RWPE2 (cell line): ENCODE measurements around the gene CCDC149.

Experiments used
- ATAC-seq: fragments of 200-7000 bp; cut with Tn5 transposase; 3 replicates; pipeline ENCODE4 v1.9.1; 2021; ENCODE audit warnings: low read depth
- DNase-seq: peaks from one replicate; pipeline ENCODE4 v3.0.0-alpha.2; 2020; ENCODE audit warnings: low spot score
- H3K27ac ChIP-seq: fragments of 450-650 bp; 2 replicates; pipeline ENCODE4 v1.5.1; 2017; ENCODE audit warnings: mild to moderate bottlenecking; ENCODE audit not compliant: poor library complexity, severe bottlenecking
- H3K27me3 ChIP-seq: fragments of 250-450 bp; sonication (Bioruptor Pico); 2 replicates; pipeline ENCODE4 v1.5.1; 2021; ENCODE audit warnings: mild to moderate bottlenecking, moderate library complexity; ENCODE audit not compliant: insufficient read depth, poor library complexity, severe bottlenecking
- H3K36me3 ChIP-seq: fragments of 250-450 bp; sonication (Bioruptor Pico); 2 replicates; pipeline ENCODE4 v1.5.1; 2020; ENCODE audit warnings: low read depth, mild to moderate bottlenecking, moderate library complexity
- H3K4me1 ChIP-seq: fragments of 250-450 bp; sonication (Bioruptor Pico); 2 replicates; pipeline ENCODE4 v1.5.1; 2021; ENCODE audit warnings: mild to moderate bottlenecking, moderate library complexity; ENCODE audit not compliant: insufficient read depth, poor library complexity, severe bottlenecking
- H3K4me3 ChIP-seq: fragments of 250-450 bp; sonication (Bioruptor Pico); 2 replicates; pipeline ENCODE4 v1.5.1; 2021; ENCODE audit warnings: mild to moderate bottlenecking, moderate library complexity; ENCODE audit not compliant: severe bottlenecking
- H3K9me3 ChIP-seq: fragments of 250-450 bp; sonication (Bioruptor Pico); 2 replicates; pipeline ENCODE4 v1.5.1; 2021; ENCODE audit warnings: mild to moderate bottlenecking, moderate library complexity; ENCODE audit not compliant: severe bottlenecking
- TF ChIP-seq, protein P1 (sequence below): fragments of 450-650 bp; IDR thresholded peaks from one replicate; pipeline ENCODE4 v1.5.1; 2017; ENCODE audit warnings: mild to moderate bottlenecking, moderate library complexity; ENCODE audit not compliant: poor library complexity, severe bottlenecking

CCDC149 gene

DNA sequence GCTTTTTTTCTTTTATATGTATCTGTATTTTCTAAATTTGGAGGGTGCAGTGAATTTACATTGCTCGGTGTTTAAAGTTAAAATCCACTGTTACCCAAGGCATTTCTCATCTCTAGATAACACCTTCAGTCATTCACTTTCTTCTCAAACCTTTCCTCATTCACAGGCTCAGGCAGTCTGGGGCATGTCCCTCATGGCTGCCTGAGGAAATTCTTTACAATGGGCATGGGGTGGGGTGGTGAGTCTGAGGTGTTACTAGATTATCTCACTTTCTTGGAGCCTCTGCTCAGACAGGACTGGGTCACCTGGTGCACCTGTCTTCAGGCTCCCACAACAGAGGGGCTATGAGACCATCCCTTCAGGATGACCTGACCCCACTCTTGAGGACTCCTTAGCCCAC, 17.4 kb downstream of the CCDC149 start:
- Histone ChIP-seq H3K9me3 (no peaks in the 10 kb centered on the region), H3K27me3 (no peaks in the 10 kb centered on the region), H3K27ac (no peak overlapping the region), H3K4me3 (no peak overlapping the region), H3K36me3 (no peaks in the 10 kb centered on the region), H3K4me1 (no peaks in the 10 kb centered on the region)
- ATAC-seq (no peak), DNase-seq (no peak)
- TF ChIP-seq, protein P1, sequence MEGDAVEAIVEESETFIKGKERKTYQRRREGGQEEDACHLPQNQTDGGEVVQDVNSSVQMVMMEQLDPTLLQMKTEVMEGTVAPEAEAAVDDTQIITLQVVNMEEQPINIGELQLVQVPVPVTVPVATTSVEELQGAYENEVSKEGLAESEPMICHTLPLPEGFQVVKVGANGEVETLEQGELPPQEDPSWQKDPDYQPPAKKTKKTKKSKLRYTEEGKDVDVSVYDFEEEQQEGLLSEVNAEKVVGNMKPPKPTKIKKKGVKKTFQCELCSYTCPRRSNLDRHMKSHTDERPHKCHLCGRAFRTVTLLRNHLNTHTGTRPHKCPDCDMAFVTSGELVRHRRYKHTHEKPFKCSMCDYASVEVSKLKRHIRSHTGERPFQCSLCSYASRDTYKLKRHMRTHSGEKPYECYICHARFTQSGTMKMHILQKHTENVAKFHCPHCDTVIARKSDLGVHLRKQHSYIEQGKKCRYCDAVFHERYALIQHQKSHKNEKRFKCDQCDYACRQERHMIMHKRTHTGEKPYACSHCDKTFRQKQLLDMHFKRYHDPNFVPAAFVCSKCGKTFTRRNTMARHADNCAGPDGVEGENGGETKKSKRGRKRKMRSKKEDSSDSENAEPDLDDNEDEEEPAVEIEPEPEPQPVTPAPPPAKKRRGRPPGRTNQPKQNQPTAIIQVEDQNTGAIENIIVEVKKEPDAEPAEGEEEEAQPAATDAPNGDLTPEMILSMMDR: no peak

DNA sequence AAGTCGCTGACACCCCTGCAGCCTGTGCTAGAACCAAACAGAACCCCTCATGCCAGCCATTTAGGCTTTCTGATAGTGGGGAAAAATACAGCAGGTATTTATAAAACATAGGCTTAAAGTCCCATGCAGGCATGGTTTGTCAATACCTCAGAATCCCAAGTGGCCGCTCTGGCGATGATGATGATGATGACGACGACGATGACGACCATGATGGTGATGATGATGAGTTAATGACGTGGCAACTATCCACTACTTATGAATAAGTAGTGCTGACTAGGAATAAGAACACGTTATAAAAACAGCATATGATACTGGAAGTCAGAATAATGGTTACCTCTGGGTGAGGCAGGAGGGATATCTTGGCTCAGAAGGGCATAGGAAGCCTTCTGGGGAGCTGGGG, 18.0 kb downstream of the CCDC149 start:
- Histone ChIP-seq H3K36me3 (no peaks in the 10 kb centered on the region), H3K4me3 (no peak overlapping the region), H3K27me3 (no peaks in the 10 kb centered on the region), H3K9me3 (no peaks in the 10 kb centered on the region), H3K4me1 (no peaks in the 10 kb centered on the region), H3K27ac (no peak overlapping the region)
- ATAC-seq (no peak), DNase-seq (no peak)
- TF ChIP-seq, protein P1: no peak

DNA sequence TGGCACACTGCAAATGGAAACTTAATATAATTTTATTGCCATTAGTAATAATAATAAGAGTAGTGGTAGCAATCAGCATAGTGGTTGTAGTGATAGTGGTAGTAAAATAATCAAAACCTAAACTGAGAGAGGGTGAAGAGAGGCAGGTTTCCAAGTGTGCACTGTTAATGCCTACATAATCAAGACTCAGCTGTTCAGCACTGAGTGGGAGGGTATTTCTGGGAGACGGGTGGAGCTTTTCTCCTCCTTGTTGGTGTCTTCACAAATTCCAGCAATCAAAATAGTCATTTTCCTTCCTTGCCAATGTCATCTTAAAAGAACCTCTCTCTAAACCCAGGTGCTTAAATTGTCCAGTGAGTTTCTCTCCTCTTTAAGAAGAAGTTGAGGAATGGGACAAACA, 18.6 kb downstream of the CCDC149 start:
- H3K9me3 ChIP-seq: no peaks in the 10 kb centered on the region
- H3K4me1 ChIP-seq: no peaks in the 10 kb centered on the region
- no peaks in the 10 kb centered on the region for H3K36me3 ChIP-seq
- no peak for ATAC-seq
- H3K4me3 ChIP-seq: no peak overlapping the region
- H3K27ac ChIP-seq: no peak overlapping the region
- H3K27me3 ChIP-seq: no peaks in the 10 kb centered on the region
- TF ChIP-seq, protein P1: no peak
- no peak for DNase-seq

DNA sequence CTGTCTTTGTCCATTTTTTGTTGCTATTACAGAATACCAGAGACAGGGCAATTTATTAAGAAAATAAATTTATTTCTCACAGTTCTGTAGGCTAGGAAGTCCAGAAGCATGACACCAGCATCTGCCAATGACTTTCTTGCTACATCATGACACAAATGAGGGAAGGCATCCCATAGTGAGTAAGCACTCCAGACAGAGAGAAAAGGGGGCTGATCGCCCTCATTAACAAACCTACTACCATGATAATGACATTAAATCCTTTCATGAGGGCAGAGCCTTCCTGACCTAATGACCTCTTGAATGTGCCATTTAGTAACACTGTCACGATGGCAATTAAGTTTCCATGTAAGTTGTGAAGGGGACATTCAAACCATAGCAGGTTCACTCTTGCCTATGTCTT, 20.1 kb downstream of the CCDC149 start:
- ATAC-seq: no peak

DNA sequence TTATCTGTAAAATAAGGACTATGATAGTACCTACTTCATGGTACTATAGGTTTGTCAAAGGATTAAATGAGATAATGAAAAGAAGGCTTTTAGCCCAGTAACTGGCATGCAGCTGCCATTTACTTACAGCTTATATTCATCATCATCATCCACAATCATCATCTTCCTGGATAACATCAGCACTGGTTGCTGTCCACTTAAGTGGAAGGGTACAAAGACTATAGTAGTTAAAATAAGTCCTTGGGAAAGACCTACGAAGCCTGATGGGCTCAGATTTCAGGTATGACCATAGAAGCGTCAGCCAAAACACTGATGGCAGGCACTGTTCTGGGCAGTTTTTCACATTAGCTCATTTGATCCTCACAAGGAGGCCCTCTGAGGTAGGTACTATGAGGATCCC, 20.6 kb downstream of the CCDC149 start:
- H3K27me3 ChIP-seq: no peaks in the 10 kb centered on the region
- H3K36me3 ChIP-seq: no peaks in the 10 kb centered on the region
- no peak overlapping the region for H3K4me3 ChIP-seq
- no peaks in the 10 kb centered on the region for H3K4me1 ChIP-seq
- TF ChIP-seq, protein P1: no peak
- H3K9me3 ChIP-seq: no peaks in the 10 kb centered on the region
- DNase-seq (no peak), ATAC-seq (no peak)
- H3K27ac ChIP-seq: no peak overlapping the region

More for the DNA sequence above, 20.1 kb downstream of the CCDC149 start:
- H3K27ac ChIP-seq: no peak overlapping the region
- DNase-seq: no peak
- H3K36me3 ChIP-seq: no peaks in the 10 kb centered on the region
- no peaks in the 10 kb centered on the region for H3K4me1 ChIP-seq
- TF ChIP-seq, protein P1: no peak
- no peaks in the 10 kb centered on the region for H3K9me3 ChIP-seq
- no peak overlapping the region for H3K4me3 ChIP-seq
- no peaks in the 10 kb centered on the region for H3K27me3 ChIP-seq
